Nephron (organoid): ENCODE results near the gene DBT.

Experiments used
- H3K27ac Mint-ChIP-seq, 3 experiments: 2 replicates each; pipeline ENCODE4 v1.8.0; 2020; ENCODE audit warnings: mixed read lengths in 3 of 3, mild to moderate bottlenecking in 2 of 3, moderate library complexity in 1 of 3
- H3K27me3 Mint-ChIP-seq: 2 replicates; pipeline ENCODE4 v1.8.0; 2021; ENCODE audit warnings: low read depth, mild to moderate bottlenecking, moderate library complexity, mixed read lengths
- H3K36me3 Mint-ChIP-seq: 2 replicates; pipeline ENCODE4 v1.8.0; 2020; ENCODE audit warnings: low read depth, mixed read lengths
- H3K4me1 Mint-ChIP-seq: 2 replicates; pipeline ENCODE4 v1.8.0; 2020; ENCODE audit warnings: mixed read lengths
- H3K4me3 Mint-ChIP-seq, 3 experiments: 2 replicates each; pipeline ENCODE4 v1.8.0; 2020; ENCODE audit warnings: mild to moderate bottlenecking in 3 of 3, mixed read lengths in 3 of 3, moderate library complexity in 2 of 3
- H3K9me3 Mint-ChIP-seq: 2 replicates; pipeline ENCODE4 v1.8.0; 2020; ENCODE audit warnings: mixed read lengths
- TF ChIP-seq, protein P1 (sequence below), 3 experiments: fragments of 200-600 bp; sonication (generic); IDR thresholded peaks; one replicate each; pipeline ENCODE4 v1.5.0; 2021; ENCODE audit warnings: antibody characterized with exemption in 3 of 3; ENCODE audit not compliant: unreplicated experiment in 3 of 3

The DBT gene

DNA sequence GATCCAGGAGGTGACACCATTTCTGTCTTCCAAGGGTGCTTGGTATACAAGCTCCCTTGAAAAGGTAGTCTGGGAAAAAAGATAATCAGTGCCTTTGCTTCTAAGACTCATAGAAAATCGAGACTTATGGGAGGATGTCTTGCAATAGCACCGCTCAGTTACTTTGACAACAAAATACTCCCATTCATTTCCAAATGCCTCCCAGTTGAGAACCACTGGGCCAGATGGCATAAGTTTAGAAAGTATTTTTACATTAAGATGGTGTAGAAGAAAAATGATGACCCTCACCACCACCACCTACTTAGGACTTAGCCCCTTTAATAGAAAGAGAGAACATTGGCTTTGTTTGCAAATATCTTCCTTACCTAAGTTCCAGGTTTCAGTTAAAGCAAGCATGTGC lies 112.0 kb downstream of the DBT start:
- H3K4me3 Mint-ChIP-seq = no peak overlapping the region
- H3K27me3 Mint-ChIP-seq = no peaks in the 10 kb centered on the region
- peaks cover 15% of the 10 kb centered on the region for H3K4me1 Mint-ChIP-seq
- no peaks in the 10 kb centered on the region for H3K9me3 Mint-ChIP-seq
- no peak overlapping the region for H3K27ac Mint-ChIP-seq
- peaks cover 33% of the 10 kb centered on the region for H3K36me3 Mint-ChIP-seq
- TF ChIP-seq, protein P1, sequence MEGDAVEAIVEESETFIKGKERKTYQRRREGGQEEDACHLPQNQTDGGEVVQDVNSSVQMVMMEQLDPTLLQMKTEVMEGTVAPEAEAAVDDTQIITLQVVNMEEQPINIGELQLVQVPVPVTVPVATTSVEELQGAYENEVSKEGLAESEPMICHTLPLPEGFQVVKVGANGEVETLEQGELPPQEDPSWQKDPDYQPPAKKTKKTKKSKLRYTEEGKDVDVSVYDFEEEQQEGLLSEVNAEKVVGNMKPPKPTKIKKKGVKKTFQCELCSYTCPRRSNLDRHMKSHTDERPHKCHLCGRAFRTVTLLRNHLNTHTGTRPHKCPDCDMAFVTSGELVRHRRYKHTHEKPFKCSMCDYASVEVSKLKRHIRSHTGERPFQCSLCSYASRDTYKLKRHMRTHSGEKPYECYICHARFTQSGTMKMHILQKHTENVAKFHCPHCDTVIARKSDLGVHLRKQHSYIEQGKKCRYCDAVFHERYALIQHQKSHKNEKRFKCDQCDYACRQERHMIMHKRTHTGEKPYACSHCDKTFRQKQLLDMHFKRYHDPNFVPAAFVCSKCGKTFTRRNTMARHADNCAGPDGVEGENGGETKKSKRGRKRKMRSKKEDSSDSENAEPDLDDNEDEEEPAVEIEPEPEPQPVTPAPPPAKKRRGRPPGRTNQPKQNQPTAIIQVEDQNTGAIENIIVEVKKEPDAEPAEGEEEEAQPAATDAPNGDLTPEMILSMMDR (IDR thresholded peaks at IDR 0.05; ENCODE audit: unreplicated experiment in 3 of 3) = no peak
